ENCODE results near the gene IFNL1. TPM values are rescaled to one million over a fixed set of nuclear protein-coding genes. Genes with fewer than 3 reads are reported as not detected.
"Not testable (repeated sequence)": the region's sequence is repeated elsewhere in the genome, so short reads cannot be mapped to it uniquely, and the experiment has no call there.

Gene IFNL1
- total RNA-seq, 1 donor from 2014 or later: not detected

DNA sequence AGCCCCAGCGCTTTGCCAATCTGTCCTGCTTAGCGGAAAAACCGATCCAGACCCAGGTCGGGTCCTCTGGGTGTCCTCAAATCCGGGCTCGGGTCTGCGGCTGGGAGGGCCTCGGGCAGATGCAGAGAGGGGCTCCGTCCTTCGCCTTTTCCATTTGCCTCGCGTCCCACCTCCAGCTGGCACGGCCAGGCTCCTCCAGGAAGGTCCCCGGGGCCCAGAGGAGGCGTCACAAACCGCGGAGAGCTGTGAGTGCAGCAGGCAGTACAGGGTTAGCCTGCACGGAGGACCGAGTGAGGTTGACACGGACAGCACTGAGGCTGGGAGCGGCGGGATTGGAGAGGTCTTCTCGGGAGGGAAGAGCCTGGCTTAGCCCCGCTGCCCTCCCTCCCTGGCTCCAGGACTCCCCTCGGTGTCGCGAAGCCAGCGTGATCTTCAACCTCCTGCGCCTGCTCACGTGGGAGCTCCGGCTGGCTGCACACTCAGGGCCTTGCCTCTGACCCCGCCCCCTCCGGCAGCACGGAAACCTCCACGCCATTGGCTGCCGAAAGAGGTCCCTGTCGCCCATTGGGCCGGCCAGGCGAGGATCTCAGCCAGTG lies 30.8 kb upstream of the IFNL1 start:
- no peak for TF ChIP-seq CTCF (IDR thresholded peaks at IDR 0.05; ENCODE audit: partially characterized antibody, unreplicated experiment)
- no peaks in the 10 kb centered on the region for H3K36me3 Mint-ChIP-seq (ENCODE audit: unreplicated experiment)
- peaks cover 8% of the 10 kb centered on the region for H3K9me3 Mint-ChIP-seq (ENCODE audit: unreplicated experiment)
- peaks cover 14% of the 10 kb centered on the region for H3K27me3 Mint-ChIP-seq (ENCODE audit: unreplicated experiment)
- DNase-seq: peak; percentile 49
- peaks cover 4% of the 10 kb centered on the region for H3K4me1 Mint-ChIP-seq (ENCODE audit: low read depth, unreplicated experiment)
- H3K4me3 Mint-ChIP-seq (ENCODE audit: unreplicated experiment): peak overlapping the region; percentile 57
- no peak overlapping the region for H3K27ac Mint-ChIP-seq (ENCODE audit: unreplicated experiment)

GRCh38 chr19:39268085-39268484 lies 28.1 kb upstream of the IFNL1 start, which contains the start of gene IFNL2:
Gene IFNL2, plus strand, starts transcription at chr19:39268396. Its CDS starts 173 bp downstream, at chr19:39268569.
- H3K4me3 Mint-ChIP-seq (ENCODE audit: unreplicated experiment); H3K27ac Mint-ChIP-seq (ENCODE audit: unreplicated experiment); H3K4me1 Mint-ChIP-seq (ENCODE audit: low read depth, unreplicated experiment); H3K9me3 Mint-ChIP-seq (ENCODE audit: unreplicated experiment); DNase-seq; H3K36me3 Mint-ChIP-seq (ENCODE audit: unreplicated experiment): not testable (repeated sequence)
- peaks cover 11% of the 10 kb centered on the region for H3K27me3 Mint-ChIP-seq (ENCODE audit: unreplicated experiment)

- not testable (repeated sequence) for H3K36me3 Mint-ChIP-seq (ENCODE audit: unreplicated experiment); H3K27me3 Mint-ChIP-seq (ENCODE audit: unreplicated experiment)
Observed at GRCh38 chr19:39268531-39269223, 27.5 kb upstream of the IFNL1 start.

DNA sequence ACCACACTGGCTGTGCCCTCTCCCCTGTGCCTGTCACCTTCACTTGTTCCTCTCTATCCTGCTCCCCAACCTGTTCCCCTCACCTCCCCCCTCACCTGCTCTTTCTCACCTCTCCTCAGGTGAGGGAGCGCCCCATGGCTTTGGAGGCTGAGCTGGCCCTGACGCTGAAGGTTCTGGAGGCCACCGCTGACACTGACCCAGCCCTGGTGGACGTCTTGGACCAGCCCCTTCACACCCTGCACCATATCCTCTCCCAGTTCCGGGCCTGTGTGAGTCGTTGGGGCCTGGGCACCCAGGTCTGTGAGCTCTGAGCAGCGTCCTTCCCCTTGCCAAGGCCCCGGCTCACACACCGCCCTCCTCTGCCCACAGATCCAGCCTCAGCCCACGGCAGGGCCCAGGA lies 26.8 kb upstream of the IFNL1 start:
- not testable (repeated sequence) for H3K27ac Mint-ChIP-seq (ENCODE audit: unreplicated experiment); H3K36me3 Mint-ChIP-seq (ENCODE audit: unreplicated experiment); H3K9me3 Mint-ChIP-seq (ENCODE audit: unreplicated experiment); H3K4me1 Mint-ChIP-seq (ENCODE audit: low read depth, unreplicated experiment); H3K27me3 Mint-ChIP-seq (ENCODE audit: unreplicated experiment); DNase-seq; H3K4me3 Mint-ChIP-seq (ENCODE audit: unreplicated experiment)

More at GRCh38 chr19:39268531-39269223, 27.5 kb upstream of the IFNL1 start:
- not testable (repeated sequence) for H3K27ac Mint-ChIP-seq (ENCODE audit: unreplicated experiment); H3K4me1 Mint-ChIP-seq (ENCODE audit: low read depth, unreplicated experiment); H3K9me3 Mint-ChIP-seq (ENCODE audit: unreplicated experiment); H3K4me3 Mint-ChIP-seq (ENCODE audit: unreplicated experiment); DNase-seq

DNA sequence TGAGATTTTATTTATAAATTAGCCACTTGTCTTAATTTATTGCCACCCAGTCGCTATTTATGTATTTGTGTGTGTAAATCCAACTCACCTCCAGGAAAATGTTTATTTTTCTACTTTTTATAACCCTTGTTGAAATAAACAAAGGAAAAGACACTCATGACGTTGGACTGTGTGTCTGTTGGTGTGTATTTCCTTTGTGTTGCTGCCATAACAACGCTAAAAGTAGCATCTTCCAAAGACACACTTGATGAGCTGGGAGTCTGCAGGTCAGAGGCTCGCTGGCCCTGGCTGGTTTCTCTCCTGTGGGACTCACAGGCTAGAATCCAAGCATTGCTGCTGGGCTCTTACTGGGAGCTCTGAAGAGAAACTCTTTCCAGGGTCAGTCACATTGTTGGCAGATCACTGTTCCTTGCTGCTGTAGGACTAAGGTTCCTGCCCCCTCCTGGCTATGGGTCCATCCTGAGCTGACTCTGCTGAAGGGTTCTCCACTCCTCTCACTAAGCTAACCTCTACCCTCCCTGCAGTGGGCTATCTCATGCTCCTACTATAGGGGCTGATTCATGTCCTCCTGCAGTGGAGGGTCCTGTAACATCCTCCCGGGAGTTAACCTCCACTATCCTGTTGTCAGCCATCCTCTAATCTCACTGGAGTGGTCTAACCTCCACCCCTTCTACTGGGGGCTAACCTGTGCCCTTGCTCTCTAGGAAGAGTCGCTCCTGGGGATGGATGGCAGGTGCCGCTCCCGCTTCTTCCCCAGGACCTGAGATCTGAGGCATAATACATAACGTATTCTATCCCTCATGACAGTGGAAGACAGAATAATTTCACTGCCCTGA lies 26.0 kb upstream of the IFNL1 start:
- no peak for DNase-seq
- Mint-ChIP-seq H3K4me3 (ENCODE audit: unreplicated experiment) (no peak overlapping the region), H3K9me3 (ENCODE audit: unreplicated experiment) (peaks cover 5% of the 10 kb centered on the region), H3K36me3 (ENCODE audit: unreplicated experiment) (no peaks in the 10 kb centered on the region), H3K27me3 (ENCODE audit: unreplicated experiment) (no peaks in the 10 kb centered on the region), H3K4me1 (ENCODE audit: low read depth, unreplicated experiment) (no peaks in the 10 kb centered on the region), H3K27ac (ENCODE audit: unreplicated experiment) (no peak overlapping the region)
- no peak for TF ChIP-seq CTCF (IDR thresholded peaks at IDR 0.05; ENCODE audit: partially characterized antibody, unreplicated experiment)

- not testable (repeated sequence) for H3K27ac Mint-ChIP-seq (ENCODE audit: unreplicated experiment); H3K36me3 Mint-ChIP-seq (ENCODE audit: unreplicated experiment); H3K4me1 Mint-ChIP-seq (ENCODE audit: low read depth, unreplicated experiment); DNase-seq; H3K9me3 Mint-ChIP-seq (ENCODE audit: unreplicated experiment); H3K4me3 Mint-ChIP-seq (ENCODE audit: unreplicated experiment); H3K27me3 Mint-ChIP-seq (ENCODE audit: unreplicated experiment)
Observed at GRCh38 chr19:39273859-39274258, 22.3 kb upstream of the IFNL1 start.
